HepG2 (cell line): ENCODE results near the gene ARID1A. TPM values are rescaled to one million over a fixed set of nuclear protein-coding genes. Genes with fewer than 3 reads are reported as not detected.

Experiments
- CEBPB ChIP-seq: IDR thresholded peaks from 2 replicates; pipeline ENCODE4 v1.6.1; 2011; ENCODE audit warnings: low read depth, low read length, improper control_type of control experiment, borderline replicate concordance
- CTCF ChIP-seq: sonication (generic); formaldehyde crosslinking; IDR thresholded peaks from 2 replicates; pipeline ENCODE4 v1.5.0; 2020; ENCODE audit warnings: mild to moderate bottlenecking, missing genetic modification reagents, moderate library complexity
- KLF9 ChIP-seq: IDR thresholded peaks from 2 replicates; pipeline ENCODE4 v1.6.1; 2016; ENCODE audit warnings: low read depth
- MED13 ChIP-seq: sonication (generic); formaldehyde crosslinking; IDR thresholded peaks from 2 replicates; pipeline ENCODE4 v1.5.0; 2020; ENCODE audit warnings: missing genetic modification reagents
- MED8 ChIP-seq: sonication (generic); formaldehyde crosslinking; IDR thresholded peaks from 2 replicates; pipeline ENCODE4 v1.8.1; 2023; ENCODE audit warnings: mild to moderate bottlenecking, missing genetic modification reagents; ENCODE audit not compliant: insufficient replicate concordance
- NFIB ChIP-seq: sonication (generic); formaldehyde crosslinking; IDR thresholded peaks from 2 replicates; pipeline ENCODE4 v1.9.0; 2021; ENCODE audit warnings: missing genetic modification reagents, mild to moderate bottlenecking, borderline replicate concordance
- NR2F6 ChIP-seq, 2 experiments: IDR thresholded peaks; 2 replicates each; pipeline ENCODE4 v1.6.1; 2016; ENCODE audit warnings: antibody characterized with exemption in 1 of 2, mild to moderate bottlenecking in 1 of 2
- PAF1 ChIP-seq: IDR thresholded peaks from 2 replicates; pipeline ENCODE4 v1.6.1; 2016; ENCODE audit warnings: missing genetic modification reagents, missing compliant biosample characterization
- RFX3 ChIP-seq: IDR thresholded peaks from 2 replicates; pipeline ENCODE4 v1.6.1; 2016; ENCODE audit warnings: missing biosample characterization, missing genetic modification reagents
- SP1 ChIP-seq, 2 experiments: fragments of 450-650 bp in 1 of 2; sonication (generic) in 1 of 2; formaldehyde crosslinking in 1 of 2; IDR thresholded peaks; 2 replicates each; pipeline versions ENCODE4 v1.4.0 to v1.6.1; 2016 to 2020; ENCODE audit warnings: missing genetic modification reagents in 1 of 2
- SRSF1 ChIP-seq: fragments of 200-400 bp; formaldehyde crosslinking; optimal IDR thresholded peaks from 2 replicates; pipeline ENCODE3; 2017; ENCODE audit warnings: mild to moderate bottlenecking, low read depth, low read length, moderate library complexity
- ZFP62 ChIP-seq: sonication (generic); formaldehyde crosslinking; IDR thresholded peaks from 2 replicates; pipeline ENCODE4 v1.4.0; 2020; ENCODE audit warnings: missing genetic modification reagents
- ZFY ChIP-seq: sonication (generic); formaldehyde crosslinking; IDR thresholded peaks from 2 replicates; pipeline ENCODE4 v1.4.0; 2020; ENCODE audit warnings: missing genetic modification reagents
- ZMYM3 ChIP-seq: sonication (generic); formaldehyde crosslinking; IDR thresholded peaks from 2 replicates; pipeline ENCODE4 v1.5.1; 2020; ENCODE audit warnings: mild to moderate bottlenecking, missing genetic modification reagents
- ZNF343 ChIP-seq: sonication (generic); formaldehyde crosslinking; IDR thresholded peaks from 2 replicates; pipeline ENCODE4 v1.4.0; 2020; ENCODE audit warnings: mild to moderate bottlenecking, missing genetic modification reagents
- ZNF382 ChIP-seq: sonication (generic); formaldehyde crosslinking; IDR thresholded peaks from 2 replicates; pipeline ENCODE4 v1.5.0; 2020; ENCODE audit warnings: missing genetic modification reagents, mild to moderate bottlenecking, borderline replicate concordance
- ZNF543 ChIP-seq: sonication (generic); formaldehyde crosslinking; IDR thresholded peaks from 2 replicates; pipeline ENCODE4 v1.4.0; 2020; ENCODE audit warnings: mild to moderate bottlenecking, missing genetic modification reagents
- ZNF616 ChIP-seq: sonication (generic); formaldehyde crosslinking; IDR thresholded peaks from 2 replicates; pipeline ENCODE4 v1.5.0; 2020; ENCODE audit warnings: low read depth, mild to moderate bottlenecking, missing genetic modification reagents
- ZNF792 ChIP-seq: IDR thresholded peaks from 2 replicates; pipeline ENCODE4 v1.6.1; 2016
- polyA plus RNA-seq, 8 experiments: library from polyadenylated mRNA; depleted of rRNA in 3 of 8; stranded (reverse) in 7 of 8; unstranded in 1 of 8; fragments of >200 nt; fragmentation: Illumina TruSeq in 4 of 8; extraction: Trizol in 4 of 8; gene quantifications; 2 replicates each; pipeline versions ENCODE4 v1.2.1 to v1.2.3, GENCODE V29; 2011 to 2016; ENCODE audit warnings: low read depth in 4 of 8, missing spikeins in 1 of 8, mixed read lengths in 1 of 8; ENCODE audit not compliant: insufficient read depth in 1 of 8
- total RNA-seq, 5 experiments: library from RNA; depleted of rRNA; stranded (reverse); fragments of >200 nt; fragmentation: Illumina TruSeq; extraction: Trizol; gene quantifications; 2 replicates each; pipeline ENCODE4 v1.2.3, GENCODE V29; 2016; ENCODE audit warnings: low read depth in 1 of 5
- TF ChIP-seq, protein P1 (sequence below), 2 experiments: sonication (generic) in 1 of 2; formaldehyde crosslinking in 1 of 2; IDR thresholded peaks; 2 replicates each; pipeline versions ENCODE4 v1.4.0 to v1.6.1; 2016 to 2020; ENCODE audit warnings: borderline replicate concordance in 1 of 2, low read depth in 1 of 2, mild to moderate bottlenecking in 1 of 2, missing genetic modification reagents in 1 of 2
- TF ChIP-seq, protein P2 (sequence below): IDR thresholded peaks from 2 replicates; pipeline ENCODE4 v1.6.1; 2018; ENCODE audit warnings: missing genetic modification reagents, mild to moderate bottlenecking, missing compliant biosample characterization
- TF ChIP-seq, protein P3 (sequence below): sonication (generic); formaldehyde crosslinking; conservative IDR thresholded peaks from 2 replicates; pipeline ENCODE4 v1.4.0; 2020; ENCODE audit warnings: missing genetic modification reagents

Gene ARID1A
- total and polyA plus RNA-seq, 2 of the 13 experiments (the other 11 are each of a cell fraction or from before 2014, with no cell fraction given) = 11.9 to 15.9 TPM

DNA sequence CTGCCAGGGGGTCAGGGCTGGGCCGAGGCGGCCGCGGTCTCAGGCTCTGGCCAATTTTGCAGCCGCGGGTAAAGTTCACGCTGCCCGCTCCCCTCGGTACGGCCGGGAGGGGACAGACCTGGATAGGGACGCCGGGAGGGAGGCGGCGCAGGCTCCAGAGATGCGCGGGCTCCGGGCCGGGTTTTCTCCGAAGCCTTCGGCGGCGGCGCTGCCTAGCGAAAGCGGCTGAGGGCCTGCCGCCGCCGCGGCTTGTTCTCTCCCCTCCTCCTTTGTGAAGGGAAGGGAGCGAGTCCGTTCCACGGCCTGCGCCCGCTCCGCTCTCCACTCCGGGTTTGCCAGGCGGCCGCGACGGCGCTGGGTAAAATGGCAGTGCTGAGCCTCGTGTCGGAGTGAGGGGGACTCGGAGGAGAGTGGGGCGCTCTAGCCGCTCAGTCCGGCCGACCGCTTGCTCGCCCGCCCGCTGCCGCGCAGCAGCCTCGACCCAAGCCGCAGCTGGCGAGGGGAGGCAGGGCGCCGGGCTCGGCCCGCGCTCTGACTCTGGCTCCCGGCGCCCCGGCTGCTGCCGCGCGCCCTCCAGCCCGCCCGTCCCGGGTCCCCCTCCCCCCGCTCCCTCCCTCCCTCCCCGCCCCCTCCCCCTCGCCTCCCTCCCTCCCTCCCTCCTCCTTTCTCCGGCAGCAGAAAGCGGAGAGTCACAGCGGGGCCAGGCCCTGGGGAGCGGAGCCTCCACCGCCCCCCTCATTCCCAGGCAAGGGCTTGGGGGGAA is at the start of gene ARID1A (continued):
- TF ChIP-seq, protein P1, sequence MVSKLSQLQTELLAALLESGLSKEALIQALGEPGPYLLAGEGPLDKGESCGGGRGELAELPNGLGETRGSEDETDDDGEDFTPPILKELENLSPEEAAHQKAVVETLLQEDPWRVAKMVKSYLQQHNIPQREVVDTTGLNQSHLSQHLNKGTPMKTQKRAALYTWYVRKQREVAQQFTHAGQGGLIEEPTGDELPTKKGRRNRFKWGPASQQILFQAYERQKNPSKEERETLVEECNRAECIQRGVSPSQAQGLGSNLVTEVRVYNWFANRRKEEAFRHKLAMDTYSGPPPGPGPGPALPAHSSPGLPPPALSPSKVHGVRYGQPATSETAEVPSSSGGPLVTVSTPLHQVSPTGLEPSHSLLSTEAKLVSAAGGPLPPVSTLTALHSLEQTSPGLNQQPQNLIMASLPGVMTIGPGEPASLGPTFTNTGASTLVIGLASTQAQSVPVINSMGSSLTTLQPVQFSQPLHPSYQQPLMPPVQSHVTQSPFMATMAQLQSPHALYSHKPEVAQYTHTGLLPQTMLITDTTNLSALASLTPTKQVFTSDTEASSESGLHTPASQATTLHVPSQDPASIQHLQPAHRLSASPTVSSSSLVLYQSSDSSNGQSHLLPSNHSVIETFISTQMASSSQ (IDR thresholded peaks at IDR 0.05; ENCODE audit: low read depth) = no peak
- TF ChIP-seq, protein P1 (CRISPR knock-in tag; IDR thresholded peaks at IDR 0.05; ENCODE audit: borderline replicate concordance) = peak; percentile 87
- TF ChIP-seq SP1 (IDR thresholded peaks at IDR 0.05) (no peak), SP1 (CRISPR knock-in tag; IDR thresholded peaks at IDR 0.05) (peak; percentile 90), RFX3 (peak; percentile 28; the same call in 1 of the 2 replicates), ZNF382 (CRISPR knock-in tag) (no peak), PAF1 (CRISPR knock-in tag) (no peak), ZNF543 (CRISPR knock-in tag) (peak; percentile 93), MED13 (CRISPR knock-in tag) (peak; percentile 91), ZNF792 (CRISPR knock-in tag) (peak; percentile 95), MED8 (CRISPR knock-in tag) (peak; percentile 98), ZFP62 (CRISPR knock-in tag) (no peak), SRSF1 (peak; percentile 74), ZFY (CRISPR knock-in tag) (peak; percentile 90), CTCF (peak; percentile 44), ZNF616 (CRISPR knock-in tag) (0 out of 2 replicates have a peak, but pooled peaks have one; percentile 39), NR2F6 (IDR thresholded peaks at IDR 0.05) (no peak), NR2F6 (CRISPR knock-in tag; IDR thresholded peaks at IDR 0.05) (peak; percentile 75; the same call in 1 of the 2 replicates), KLF9 (peak; percentile 29; the same call in 1 of the 2 replicates), CEBPB (no peak), ZMYM3 (CRISPR knock-in tag) (peak; percentile 95), NFIB (CRISPR knock-in tag) (no peak), ZNF343 (CRISPR knock-in tag) (peak; percentile 88)
- TF ChIP-seq, protein P2, sequence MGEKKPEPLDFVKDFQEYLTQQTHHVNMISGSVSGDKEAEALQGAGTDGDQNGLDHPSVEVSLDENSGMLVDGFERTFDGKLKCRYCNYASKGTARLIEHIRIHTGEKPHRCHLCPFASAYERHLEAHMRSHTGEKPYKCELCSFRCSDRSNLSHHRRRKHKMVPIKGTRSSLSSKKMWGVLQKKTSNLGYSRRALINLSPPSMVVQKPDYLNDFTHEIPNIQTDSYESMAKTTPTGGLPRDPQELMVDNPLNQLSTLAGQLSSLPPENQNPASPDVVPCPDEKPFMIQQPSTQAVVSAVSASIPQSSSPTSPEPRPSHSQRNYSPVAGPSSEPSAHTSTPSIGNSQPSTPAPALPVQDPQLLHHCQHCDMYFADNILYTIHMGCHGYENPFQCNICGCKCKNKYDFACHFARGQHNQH (CRISPR knock-in tag) = peak; percentile 95
- TF ChIP-seq, protein P3, sequence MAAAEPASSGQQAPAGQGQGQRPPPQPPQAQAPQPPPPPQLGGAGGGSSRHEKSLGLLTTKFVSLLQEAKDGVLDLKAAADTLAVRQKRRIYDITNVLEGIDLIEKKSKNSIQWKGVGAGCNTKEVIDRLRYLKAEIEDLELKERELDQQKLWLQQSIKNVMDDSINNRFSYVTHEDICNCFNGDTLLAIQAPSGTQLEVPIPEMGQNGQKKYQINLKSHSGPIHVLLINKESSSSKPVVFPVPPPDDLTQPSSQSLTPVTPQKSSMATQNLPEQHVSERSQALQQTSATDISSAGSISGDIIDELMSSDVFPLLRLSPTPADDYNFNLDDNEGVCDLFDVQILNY (CRISPR knock-in tag) = no peak; the same call in 1 of the 2 replicates
